Lower leg skin (tissue), 3 donors: ENCODE data around the gene RPS10.

Experiments
- POLR2A ChIP-seq, 2 donors: fragments of 450-650 bp; IDR thresholded peaks; one replicate each; pipeline ENCODE4 v1.6.1; 2016 to 2017; ENCODE audit warnings: antibody characterized with exemption in 2 of 2, mild to moderate bottlenecking in 1 of 2, moderate library complexity in 1 of 2
- TF ChIP-seq, protein P1 (sequence below), 3 donors: fragments of 450-650 bp; IDR thresholded peaks; one replicate each; pipeline ENCODE4 v1.5.1; 2016; ENCODE audit warnings: antibody characterized with exemption in 3 of 3, mild to moderate bottlenecking in 3 of 3, moderate library complexity in 2 of 3

DNA sequence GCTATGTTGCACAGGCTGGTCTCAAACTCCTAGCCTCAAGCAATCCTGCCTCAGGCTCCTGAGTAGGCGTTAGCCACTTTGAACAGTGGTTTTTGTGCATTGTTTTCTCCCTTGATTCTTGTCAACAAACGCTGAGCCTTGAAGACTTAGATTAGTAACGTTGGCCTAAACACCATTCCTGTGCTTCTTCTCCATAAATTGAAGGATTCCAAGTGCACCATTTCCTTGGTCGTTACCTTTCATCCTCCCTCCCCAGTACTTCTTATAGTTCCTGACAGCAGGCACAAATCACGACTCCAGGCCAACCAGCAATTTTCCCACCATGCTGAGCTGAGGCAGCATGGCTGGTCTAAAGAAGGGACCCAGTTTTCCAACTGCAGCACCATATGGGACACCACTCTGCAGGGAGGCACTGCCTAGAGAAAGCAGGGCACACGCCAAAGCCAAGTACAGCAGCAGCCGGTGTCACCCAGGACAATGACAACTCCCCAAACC is 8.9 kb downstream of the RPS10 start:
- TF ChIP-seq POLR2A (IDR thresholded peaks at IDR 0.05): no peak
- TF ChIP-seq, protein P1, sequence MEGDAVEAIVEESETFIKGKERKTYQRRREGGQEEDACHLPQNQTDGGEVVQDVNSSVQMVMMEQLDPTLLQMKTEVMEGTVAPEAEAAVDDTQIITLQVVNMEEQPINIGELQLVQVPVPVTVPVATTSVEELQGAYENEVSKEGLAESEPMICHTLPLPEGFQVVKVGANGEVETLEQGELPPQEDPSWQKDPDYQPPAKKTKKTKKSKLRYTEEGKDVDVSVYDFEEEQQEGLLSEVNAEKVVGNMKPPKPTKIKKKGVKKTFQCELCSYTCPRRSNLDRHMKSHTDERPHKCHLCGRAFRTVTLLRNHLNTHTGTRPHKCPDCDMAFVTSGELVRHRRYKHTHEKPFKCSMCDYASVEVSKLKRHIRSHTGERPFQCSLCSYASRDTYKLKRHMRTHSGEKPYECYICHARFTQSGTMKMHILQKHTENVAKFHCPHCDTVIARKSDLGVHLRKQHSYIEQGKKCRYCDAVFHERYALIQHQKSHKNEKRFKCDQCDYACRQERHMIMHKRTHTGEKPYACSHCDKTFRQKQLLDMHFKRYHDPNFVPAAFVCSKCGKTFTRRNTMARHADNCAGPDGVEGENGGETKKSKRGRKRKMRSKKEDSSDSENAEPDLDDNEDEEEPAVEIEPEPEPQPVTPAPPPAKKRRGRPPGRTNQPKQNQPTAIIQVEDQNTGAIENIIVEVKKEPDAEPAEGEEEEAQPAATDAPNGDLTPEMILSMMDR (IDR thresholded peaks at IDR 0.05): no peak
